Islet of Langerhans (tissue), 1 donor: ENCODE results near the gene PRR15.
A peak's percentile ranks its signal among the peaks of the same experiment; 100 is the strongest.

Experiments used
- FAIRE-seq: peaks from one replicate; lab custom pipeline; 2011; peaks lifted over from hg19 to GRCh38; lab: Jason Lieb, UNC

PRR15 gene

DNA sequence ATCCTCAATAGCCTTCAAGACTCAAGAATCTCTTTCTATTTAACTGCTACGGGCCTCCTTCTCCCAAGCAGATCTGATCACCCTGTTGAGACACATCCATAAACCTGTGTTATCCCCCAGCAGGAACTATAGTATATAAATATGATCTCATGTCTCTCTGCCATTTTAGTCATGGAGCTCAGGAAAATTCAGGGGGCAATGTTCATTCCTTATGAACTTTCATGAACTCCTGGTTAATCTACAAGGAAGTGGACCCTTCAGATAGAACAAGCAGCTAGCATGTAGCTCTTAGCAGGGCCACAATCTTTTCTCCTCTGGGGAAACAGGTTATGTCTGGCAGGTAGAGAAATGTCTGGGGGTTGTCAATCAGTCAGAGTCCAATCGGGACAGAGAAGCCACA is 8.9 kb downstream of the PRR15 start:
- no peak for FAIRE-seq

DNA sequence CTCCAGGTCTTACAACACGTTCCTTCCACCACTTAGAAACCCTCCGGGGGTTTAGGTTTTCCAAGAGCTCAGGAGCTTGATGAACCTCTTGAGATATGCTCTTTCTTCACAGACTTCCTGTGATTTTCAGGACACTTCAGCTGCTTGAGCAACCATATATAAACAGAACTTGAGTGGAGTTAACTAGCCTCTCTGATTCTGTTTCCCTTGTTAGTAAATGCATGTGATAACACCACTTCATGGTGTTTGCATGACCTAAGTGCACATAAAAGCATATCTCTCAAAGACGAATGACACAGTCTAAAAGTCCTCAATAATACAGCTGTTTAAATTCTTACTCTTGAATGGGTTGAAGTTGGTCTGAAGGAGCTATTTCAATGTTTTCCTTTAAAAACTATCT is 9.9 kb downstream of the PRR15 start:
- no peak for FAIRE-seq

DNA sequence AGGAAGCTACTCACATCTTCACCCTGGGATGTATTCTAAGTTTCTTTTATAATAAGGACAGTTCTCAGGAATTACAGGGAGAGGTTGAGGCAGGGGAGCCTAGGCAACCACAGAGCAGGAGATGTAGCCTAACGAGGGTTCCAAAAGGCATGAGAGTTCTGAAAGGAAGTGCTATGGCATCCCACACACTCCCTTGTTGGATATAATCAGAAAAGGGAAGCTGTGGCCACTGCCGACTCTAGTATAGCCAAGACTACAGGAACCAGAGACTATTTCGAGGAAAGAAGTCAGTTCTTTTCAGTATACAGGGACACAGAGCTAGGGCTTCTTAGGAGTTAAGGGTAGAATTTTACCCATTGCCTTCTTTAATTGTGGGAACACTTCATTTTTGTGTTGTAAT is 11.0 kb downstream of the PRR15 start:
- no peak for FAIRE-seq

- no peak for FAIRE-seq
These were observed 23.7 kb downstream of the PRR15 start for GRCh38 chr7:29587195-29587808.

- no peak for FAIRE-seq
These were observed 24.6 kb downstream of the PRR15 start for GRCh38 chr7:29588212-29588611.

- no peak for FAIRE-seq
These were observed 25.5 kb downstream of the PRR15 start for GRCh38 chr7:29588900-29589696.

DNA sequence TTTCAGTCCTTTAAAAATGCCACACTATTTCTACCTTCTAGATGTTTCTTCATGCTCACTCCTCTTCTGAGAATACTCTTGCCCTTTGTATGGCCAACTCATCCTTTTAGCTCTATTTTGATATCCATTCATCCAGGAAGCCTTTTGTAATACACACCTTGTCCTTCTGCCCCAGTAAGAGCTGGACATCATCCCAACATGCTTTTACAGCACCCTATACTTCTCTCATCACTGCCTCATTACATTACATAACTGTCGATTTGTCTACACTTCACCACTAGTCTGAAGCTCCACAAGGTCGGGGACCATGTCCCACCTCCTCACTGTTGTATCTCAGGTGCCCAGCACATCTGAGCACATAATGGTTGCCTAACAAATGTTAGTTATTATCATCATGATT is 29.2 kb downstream of the PRR15 start:
- no peak for FAIRE-seq

DNA sequence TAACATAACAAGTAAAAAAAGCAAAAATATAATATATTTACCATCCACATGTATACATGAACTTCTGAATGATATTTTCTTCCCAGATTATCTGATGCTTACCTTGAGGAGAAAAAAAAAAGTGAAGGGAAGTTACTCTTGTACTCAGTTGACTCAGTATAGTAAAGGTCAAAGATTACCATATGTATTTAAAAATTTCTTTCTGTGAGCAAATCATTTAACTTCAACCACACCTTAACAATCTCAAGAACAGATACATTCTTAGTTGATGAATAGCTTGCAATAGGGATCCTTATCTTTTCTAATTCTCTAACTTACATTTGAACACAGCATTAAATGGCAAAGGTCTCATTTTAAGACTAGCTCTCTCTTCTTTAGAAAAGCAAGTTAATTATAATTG is 29.8 kb downstream of the PRR15 start:
- FAIRE-seq: no peak

DNA sequence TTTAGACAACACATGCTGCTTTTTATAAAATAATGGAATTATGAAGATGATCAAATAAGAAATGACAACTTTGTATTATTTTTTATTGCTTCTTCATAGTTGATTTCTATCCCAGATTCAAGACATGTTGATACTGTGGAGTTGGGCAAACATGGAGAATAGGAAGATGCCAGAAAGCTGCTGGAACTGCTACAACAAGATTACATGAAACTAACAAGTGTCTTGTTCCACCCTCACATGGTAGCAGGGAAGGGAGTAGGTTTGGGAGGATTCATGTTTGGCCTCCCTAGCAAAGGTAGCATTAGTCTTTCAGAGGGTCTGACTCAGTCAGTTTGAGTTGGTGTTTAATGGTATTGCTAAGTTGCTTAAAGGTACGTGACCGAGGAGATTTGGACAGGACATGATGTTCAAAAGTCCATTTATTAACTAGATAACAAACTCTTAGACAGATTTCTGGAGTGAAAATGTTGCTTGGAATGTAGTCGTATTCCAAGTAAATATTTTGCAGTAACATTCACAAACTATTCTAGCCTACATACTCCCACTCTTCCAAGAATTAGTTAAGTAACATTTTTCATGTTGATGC is 33.1 kb downstream of the PRR15 start:
- FAIRE-seq: peak; percentile 17

DNA sequence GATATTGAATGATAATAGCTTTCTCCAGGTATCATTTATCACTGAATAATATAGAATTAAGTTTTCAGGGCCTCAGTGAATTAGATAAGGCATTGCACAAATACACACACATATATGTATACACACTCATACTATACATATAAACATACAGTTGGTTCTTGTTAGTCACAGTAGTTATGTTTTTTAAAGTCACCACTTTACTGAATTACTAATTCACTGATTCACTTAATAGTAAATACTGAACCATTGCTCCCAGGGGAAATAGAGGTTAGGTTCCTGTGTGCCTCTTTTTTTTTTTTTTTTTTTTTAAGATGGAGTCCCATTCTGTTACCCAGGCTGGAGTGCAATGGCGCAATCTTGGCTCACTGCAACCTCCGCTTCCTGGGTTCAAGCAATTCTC is 33.6 kb downstream of the PRR15 start:
- no peak for FAIRE-seq

- no peak for FAIRE-seq
These were observed 34.5 kb downstream of the PRR15 start for GRCh38 chr7:29598137-29598536.

GRCh38 chr7:29598613-29599012 is 35.0 kb downstream of the PRR15 start:
- FAIRE-seq: no peak

DNA sequence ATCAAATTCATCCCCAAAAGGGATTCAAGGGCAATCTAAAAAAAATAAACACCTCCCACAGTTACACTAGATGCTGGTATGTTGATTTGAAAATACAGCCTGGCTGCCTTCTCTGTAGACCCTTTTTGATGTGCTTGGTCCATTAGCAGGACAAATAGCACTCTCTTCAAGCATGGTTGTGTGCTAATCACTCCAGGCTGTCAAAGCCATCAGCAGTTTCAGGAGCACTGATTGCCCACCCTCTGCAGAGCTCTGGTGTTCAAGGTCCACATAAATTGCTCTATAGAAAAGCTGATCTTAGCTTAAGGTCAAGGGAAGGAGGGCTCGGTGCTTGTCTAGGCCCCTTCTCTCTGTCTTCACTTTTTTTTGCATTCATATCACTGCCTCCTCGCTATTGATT is 35.4 kb downstream of the PRR15 start:
- FAIRE-seq: no peak

GRCh38 chr7:29600661-29601060 is 37.0 kb downstream of the PRR15 start:
- no peak for FAIRE-seq

GRCh38 chr7:29604052-29604451 is 40.4 kb downstream of the PRR15 start:
- no peak for FAIRE-seq

DNA sequence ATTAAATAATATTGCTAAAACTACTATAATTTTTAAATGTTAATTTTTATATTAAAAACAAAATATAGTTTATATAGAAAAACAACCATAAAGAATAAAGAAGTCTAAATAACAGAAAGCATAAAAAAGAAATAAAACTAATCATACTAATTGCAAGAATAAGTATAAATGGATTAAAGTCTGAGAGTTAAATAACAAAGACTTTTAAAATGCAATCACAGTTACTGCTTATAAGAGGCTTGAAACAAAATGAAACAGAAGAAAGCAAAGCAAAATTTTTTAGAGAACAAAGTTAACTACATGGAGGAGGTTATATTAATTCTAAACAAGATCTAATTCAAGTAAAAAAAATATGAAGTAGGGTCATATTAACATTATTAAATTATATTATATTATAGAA is 41.1 kb downstream of the PRR15 start:
- FAIRE-seq: peak; percentile 17

DNA sequence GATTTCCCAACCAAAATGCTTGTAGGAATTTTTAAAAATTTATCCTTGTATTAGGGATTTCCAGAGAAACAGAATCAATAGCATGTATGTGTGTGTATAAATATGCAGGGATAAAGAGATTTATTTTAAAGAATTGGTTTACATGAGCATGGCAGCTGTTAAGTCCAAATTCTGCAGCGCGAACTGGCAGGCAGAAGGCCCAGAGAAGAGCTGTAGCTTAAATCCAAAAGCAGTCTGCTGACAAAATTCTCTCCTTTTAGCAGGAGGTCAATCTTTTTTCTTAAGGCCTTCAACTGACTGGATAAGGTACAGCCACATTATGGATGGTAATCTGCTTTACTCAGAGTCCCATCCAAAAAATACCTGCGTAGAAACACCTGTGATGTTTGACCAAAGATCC is 42.0 kb downstream of the PRR15 start:
- no peak for FAIRE-seq

DNA sequence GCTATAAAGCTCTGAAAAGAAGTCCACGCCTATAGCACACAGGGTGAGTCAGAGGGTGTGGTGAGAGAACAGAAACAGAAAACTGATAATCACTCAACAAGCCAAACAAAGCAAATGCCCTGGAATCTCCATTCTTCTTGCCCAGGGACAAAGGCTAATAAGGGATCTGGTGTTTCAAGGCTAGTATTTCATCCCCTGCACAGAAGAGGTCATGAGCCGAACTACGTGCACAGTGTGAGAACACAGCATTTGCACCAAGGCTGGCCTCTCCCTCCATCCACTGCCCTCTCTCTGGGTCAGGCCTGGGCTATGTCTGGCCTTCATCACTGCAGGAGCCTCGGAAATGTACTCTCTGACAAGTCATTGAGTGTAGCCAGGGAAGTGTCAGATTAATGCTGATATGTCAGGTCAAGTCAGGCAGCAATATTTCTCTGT is 42.7 kb downstream of the PRR15 start:
- no peak for FAIRE-seq

DNA sequence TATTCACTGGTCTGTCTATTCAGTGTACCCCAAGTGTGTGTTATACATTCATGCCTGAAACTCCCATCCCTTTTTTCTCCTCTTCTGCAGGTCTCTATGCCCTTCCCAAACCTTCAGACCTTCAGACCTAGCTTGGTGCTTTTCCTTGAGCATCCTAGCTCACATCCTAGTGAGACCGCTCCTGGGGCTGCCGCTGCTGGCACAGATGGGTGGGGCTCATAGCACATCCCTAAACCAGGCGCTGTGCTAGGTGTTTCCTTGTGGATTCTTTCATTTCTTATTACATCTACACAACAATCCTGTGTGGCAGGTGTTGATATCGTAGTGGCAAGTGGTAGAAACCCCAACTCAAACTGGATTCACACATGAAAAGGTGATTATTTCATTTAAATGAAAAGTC is 43.2 kb downstream of the PRR15 start:
- FAIRE-seq: no peak

GRCh38 chr7:29607259-29607658 is 43.6 kb downstream of the PRR15 start:
- no peak for FAIRE-seq

DNA sequence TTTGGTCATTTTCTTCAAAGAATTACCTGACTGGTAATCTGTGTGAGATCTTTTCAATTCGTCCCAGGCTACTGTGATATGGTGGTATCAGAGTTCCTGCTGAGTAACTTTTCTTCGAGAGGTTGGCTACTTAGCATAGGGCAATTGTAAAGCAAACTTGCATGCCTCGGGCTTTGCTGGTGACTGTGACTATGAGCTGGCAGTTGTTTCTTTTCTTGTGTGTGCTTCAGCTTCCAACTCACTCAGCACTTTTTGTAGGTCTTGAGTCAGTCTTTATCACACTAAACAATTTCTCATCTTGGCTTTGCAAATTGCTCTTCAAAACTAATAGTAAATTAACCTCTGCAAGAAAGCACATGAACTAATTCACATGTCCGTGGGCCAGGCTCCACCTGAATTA is 44.3 kb downstream of the PRR15 start:
- FAIRE-seq: no peak

- no peak for FAIRE-seq
These were observed 45.8 kb downstream of the PRR15 start for GRCh38 chr7:29609162-29610037.

DNA sequence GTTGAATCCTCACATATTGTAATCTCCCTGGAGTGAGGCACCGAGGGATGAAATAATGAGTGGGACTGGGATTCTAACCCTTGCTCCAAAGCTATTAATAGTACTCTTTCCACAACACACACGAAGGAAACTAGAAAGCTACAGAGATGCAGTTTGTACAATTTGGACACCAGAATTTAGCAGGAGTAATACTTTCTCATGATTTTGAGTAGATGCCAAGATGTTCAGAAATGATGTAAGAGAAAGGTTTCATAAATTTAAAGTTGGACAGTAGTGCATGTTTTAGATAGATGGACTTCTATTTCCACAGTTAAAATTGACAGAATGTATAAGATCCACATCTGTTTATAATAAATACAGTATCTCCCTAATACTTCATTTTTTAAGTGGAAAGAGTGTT is 46.5 kb downstream of the PRR15 start:
- no peak for FAIRE-seq
